Upper lobe of right lung (tissue), 1 donor: ENCODE measurements around the gene PTGDR2. TPM values are rescaled to one million over a fixed set of nuclear protein-coding genes. Genes with fewer than 3 reads are reported as not detected.

Experiments
- ATAC-seq: fragments of 200-7000 bp; cut with Tn5 transposase; one replicate; pipeline ENCODE4 v1.9.1; 2020; ENCODE audit warnings: mild to moderate bottlenecking, moderate library complexity
- DNase-seq: peaks from one replicate; pipeline ENCODE4 v3.0.0-alpha.2; 2020
- H3K27ac ChIP-seq: fragments of 200-600 bp; one replicate; pipeline ENCODE4 v1.8.0; 2022
- H3K27me3 ChIP-seq: fragments of 200-600 bp; one replicate; pipeline ENCODE4 v1.8.0; 2022; ENCODE audit warnings: mild to moderate bottlenecking
- H3K36me3 ChIP-seq: fragments of 200-600 bp; one replicate; pipeline ENCODE4 v1.8.0; 2022
- H3K4me1 ChIP-seq: fragments of 200-600 bp; one replicate; pipeline ENCODE4 v1.8.0; 2022
- H3K4me3 ChIP-seq: fragments of 200-600 bp; one replicate; pipeline ENCODE4 v1.8.0; 2022; ENCODE audit warnings: mild to moderate bottlenecking
- H3K9me3 ChIP-seq: fragments of 200-600 bp; one replicate; pipeline ENCODE4 v1.8.0; 2022
- intact Hi-C: fragments of 100-400 bp; cut with DNase I; formaldehyde crosslinking; loops from one replicate; pipeline ENCODE4 v1.11.0; 2022
- total RNA-seq: library from RNA; stranded (reverse); fragmentation: NEBNext Ultra II Directional; extraction: Animal tissue kit (Norgen Biotek cat#: 25700); gene quantifications from one replicate; pipeline ENCODE4 v1.2.1, GENCODE V29; 2021
- TF ChIP-seq, protein P1 (sequence below): fragments of 200-600 bp; IDR thresholded peaks from one replicate; pipeline ENCODE4 v1.8.0; 2022; ENCODE audit warnings: antibody characterized with exemption
- donor health status: DM: no; HTN: yes; CAD: no; lungs with severe emphysema.

PTGDR2 gene
- total RNA-seq, 1 donor from 2014 or later, result 1.8 TPM

DNA sequence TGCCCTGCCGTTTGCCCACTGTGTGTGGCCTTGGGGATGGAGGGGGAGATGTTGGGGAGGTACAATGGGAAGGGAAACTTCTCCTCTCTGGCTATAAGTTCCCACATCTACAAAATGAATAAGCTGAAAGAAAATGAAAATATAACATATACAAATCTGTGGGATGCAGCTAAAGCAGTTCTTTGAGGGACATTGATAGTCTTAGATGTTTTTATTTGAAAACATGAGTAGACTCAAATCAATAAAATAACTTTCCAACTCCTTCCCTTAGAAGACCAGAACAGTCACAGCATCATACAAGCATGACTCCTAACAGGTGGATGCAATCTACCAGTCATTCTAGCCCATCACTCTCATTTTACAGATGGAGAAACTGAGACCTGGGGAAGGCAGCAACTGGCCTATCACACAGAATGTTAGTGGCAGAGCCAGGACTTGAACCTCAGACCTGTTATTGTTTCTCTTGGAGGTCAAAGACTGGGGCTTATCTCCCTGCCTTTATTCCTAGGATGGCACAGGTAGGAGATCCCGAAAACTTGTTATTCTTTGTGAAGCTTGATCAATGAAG lies 39.1 kb downstream of the PTGDR2 start:
- H3K4me1 ChIP-seq, result no peaks in the 10 kb centered on the region
- no peaks in the 10 kb centered on the region for H3K27me3 ChIP-seq
- H3K9me3 ChIP-seq, result no peaks in the 10 kb centered on the region
- TF ChIP-seq, protein P1, sequence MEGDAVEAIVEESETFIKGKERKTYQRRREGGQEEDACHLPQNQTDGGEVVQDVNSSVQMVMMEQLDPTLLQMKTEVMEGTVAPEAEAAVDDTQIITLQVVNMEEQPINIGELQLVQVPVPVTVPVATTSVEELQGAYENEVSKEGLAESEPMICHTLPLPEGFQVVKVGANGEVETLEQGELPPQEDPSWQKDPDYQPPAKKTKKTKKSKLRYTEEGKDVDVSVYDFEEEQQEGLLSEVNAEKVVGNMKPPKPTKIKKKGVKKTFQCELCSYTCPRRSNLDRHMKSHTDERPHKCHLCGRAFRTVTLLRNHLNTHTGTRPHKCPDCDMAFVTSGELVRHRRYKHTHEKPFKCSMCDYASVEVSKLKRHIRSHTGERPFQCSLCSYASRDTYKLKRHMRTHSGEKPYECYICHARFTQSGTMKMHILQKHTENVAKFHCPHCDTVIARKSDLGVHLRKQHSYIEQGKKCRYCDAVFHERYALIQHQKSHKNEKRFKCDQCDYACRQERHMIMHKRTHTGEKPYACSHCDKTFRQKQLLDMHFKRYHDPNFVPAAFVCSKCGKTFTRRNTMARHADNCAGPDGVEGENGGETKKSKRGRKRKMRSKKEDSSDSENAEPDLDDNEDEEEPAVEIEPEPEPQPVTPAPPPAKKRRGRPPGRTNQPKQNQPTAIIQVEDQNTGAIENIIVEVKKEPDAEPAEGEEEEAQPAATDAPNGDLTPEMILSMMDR, result no peak
- intact Hi-C loops, result no loop called here
- ATAC-seq (no peak), DNase-seq (no peak)
- H3K36me3 ChIP-seq, result no peaks in the 10 kb centered on the region
- no peak overlapping the region for H3K27ac ChIP-seq
- H3K4me3 ChIP-seq, result no peak overlapping the region

GRCh38 chr11:60814112-60814511 lies 41.6 kb downstream of the PTGDR2 start:
- intact Hi-C loops, result no loop called here
- DNase-seq (no peak), ATAC-seq (no peak)
- no peaks in the 10 kb centered on the region for H3K36me3 ChIP-seq
- no peaks in the 10 kb centered on the region for H3K9me3 ChIP-seq
- H3K4me3 ChIP-seq, result no peak overlapping the region
- TF ChIP-seq, protein P1, result no peak
- H3K27ac ChIP-seq, result no peak overlapping the region
- no peaks in the 10 kb centered on the region for H3K4me1 ChIP-seq
- H3K27me3 ChIP-seq, result no peaks in the 10 kb centered on the region

DNA sequence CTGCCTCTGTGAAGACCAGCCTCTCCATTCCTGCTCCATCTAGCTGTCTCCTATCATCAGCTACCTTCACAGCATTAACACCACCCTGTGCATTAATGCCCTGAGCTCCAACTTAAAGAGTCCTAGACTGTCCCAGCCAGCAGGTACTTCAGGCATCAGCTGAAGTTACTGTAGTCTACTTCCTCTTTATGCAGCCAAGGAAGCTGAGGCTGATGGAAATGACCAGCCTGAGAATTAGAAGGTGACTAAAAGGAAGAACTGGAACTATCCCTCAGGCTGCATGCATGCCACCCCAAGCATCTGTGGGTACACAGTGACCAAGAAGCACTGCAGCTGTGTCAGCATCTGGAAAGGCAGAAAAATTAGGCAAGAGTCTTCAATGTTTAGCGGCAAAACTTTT lies 42.4 kb downstream of the PTGDR2 start:
- H3K4me1 ChIP-seq, result no peaks in the 10 kb centered on the region
- no peaks in the 10 kb centered on the region for H3K27me3 ChIP-seq
- no peaks in the 10 kb centered on the region for H3K9me3 ChIP-seq
- intact Hi-C loops, result no loop called here
- no peak overlapping the region for H3K27ac ChIP-seq
- DNase-seq, result no peak
- no peak for ATAC-seq
- H3K36me3 ChIP-seq, result no peaks in the 10 kb centered on the region
- TF ChIP-seq, protein P1, result no peak
- H3K4me3 ChIP-seq, result no peak overlapping the region

- intact Hi-C loops, result no loop called here
- TF ChIP-seq, protein P1, result no peak
These were observed 45.2 kb downstream of the PTGDR2 start for GRCh38 chr11:60810569-60810968.

DNA sequence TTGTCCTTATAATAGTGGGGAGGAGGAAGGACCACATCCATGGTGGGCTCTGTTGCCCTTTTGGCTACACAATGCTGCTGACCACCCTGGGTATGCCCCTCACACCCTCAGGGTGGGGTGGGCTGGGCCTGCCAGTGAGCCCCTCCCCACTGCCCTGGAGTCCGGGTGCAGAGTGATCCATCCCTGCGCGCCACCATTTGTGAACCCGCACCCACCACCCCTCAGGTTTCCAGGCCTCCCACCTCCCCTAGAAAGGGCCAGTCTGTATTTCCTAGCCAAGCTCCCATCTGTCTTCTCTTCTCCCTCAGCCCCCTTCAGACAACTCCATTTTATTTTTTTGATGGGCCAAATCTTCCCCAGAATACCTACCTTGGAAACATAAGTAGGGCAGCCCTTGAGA lies 45.6 kb downstream of the PTGDR2 start:
- Histone ChIP-seq H3K4me1 (no peaks in the 10 kb centered on the region), H3K4me3 (no peak overlapping the region), H3K27ac (no peak overlapping the region), H3K9me3 (no peaks in the 10 kb centered on the region), H3K27me3 (no peaks in the 10 kb centered on the region), H3K36me3 (no peaks in the 10 kb centered on the region)
- intact Hi-C loops, result no loop called here
- no peak for DNase-seq
- TF ChIP-seq, protein P1, result no peak
- ATAC-seq, result peak; percentile 31

More at GRCh38 chr11:60810569-60810968, 45.2 kb downstream of the PTGDR2 start:
- no peak for DNase-seq
- Histone ChIP-seq H3K9me3 (no peaks in the 10 kb centered on the region), H3K4me3 (no peak overlapping the region), H3K4me1 (no peaks in the 10 kb centered on the region), H3K27me3 (no peaks in the 10 kb centered on the region), H3K27ac (no peak overlapping the region), H3K36me3 (no peaks in the 10 kb centered on the region)
- peak; percentile 29 for ATAC-seq

GRCh38 chr11:60809691-60810090 lies 46.1 kb downstream of the PTGDR2 start:
- ATAC-seq (peak; percentile 18), DNase-seq (no peak)
- TF ChIP-seq, protein P1, result no peak
- H3K4me1 ChIP-seq, result no peaks in the 10 kb centered on the region
- no peaks in the 10 kb centered on the region for H3K27me3 ChIP-seq
- intact Hi-C loops, result no loop called here
- H3K36me3 ChIP-seq, result no peaks in the 10 kb centered on the region
- no peaks in the 10 kb centered on the region for H3K9me3 ChIP-seq
- no peak overlapping the region for H3K27ac ChIP-seq
- H3K4me3 ChIP-seq, result no peak overlapping the region
